ENCODE results near the gene FARSB.

FARSB gene

DNA sequence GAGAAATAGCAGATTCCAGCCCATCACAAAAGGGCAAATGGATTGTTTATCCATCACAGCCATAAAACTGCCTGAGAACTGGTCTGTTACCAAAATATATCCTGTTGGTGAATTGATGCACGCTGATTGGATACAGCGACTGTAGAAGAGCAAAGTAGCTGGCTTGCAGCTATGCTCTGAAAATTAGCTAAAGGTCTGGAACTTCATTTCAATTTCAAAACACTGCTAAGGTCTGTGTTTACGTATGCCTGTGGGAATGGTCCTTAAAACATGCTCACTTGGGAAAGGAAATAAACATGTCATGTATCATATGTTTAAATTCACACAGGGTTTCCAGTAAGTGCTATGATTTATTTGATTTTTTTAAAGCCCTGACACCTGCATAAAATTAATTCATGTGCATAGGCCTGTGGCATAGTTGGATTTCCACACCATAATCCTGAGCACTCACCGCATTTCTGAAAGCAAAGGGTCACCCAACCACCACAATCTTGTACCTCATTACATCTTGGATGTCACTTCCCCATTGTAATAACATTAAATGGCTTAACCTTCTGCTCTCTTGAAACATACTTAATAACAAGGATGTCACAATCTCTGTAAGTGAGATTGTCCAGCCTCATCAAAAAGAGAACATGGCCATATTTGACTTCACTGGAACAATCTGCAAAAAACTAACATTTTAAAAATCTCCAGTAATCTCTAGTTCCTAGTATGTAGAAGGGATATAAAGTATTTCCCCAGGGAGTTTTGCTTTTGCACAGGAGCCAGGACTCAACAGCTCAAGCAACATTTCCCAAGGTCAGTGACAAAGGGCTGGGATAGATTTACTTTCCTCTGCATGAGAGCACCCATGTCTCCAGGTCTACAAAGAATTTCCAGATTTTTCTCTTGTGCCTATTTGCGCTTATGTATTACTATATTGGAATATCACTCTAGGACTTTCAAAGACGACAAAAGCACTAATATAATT lies 109.8 kb downstream of the FARSB start:
- no peak for DNase-seq

- DNase-seq, result no peak
Measured at GRCh38 chr2:222544661-222545060, 111.2 kb downstream of the FARSB start.

DNA sequence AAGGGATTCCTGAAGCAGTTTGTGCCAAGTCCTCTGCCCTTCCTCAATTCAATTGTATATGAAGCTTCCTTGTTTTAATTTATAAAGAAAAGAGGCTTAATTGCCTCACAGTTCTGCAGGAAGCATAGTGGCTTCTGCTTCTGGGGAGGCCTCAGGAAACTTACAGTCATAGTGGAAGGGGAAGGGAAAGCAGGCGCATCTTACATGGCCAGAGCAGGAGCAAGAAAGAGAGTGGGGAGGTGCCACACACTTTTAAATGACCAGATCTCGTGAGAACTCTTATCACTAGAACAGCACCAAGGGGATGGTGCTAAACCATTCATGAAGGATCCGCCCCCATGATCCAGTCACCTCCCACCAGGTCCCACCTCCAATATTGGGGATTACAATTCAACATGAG lies 117.4 kb downstream of the FARSB start:
- DNase-seq, result no peak

DNA sequence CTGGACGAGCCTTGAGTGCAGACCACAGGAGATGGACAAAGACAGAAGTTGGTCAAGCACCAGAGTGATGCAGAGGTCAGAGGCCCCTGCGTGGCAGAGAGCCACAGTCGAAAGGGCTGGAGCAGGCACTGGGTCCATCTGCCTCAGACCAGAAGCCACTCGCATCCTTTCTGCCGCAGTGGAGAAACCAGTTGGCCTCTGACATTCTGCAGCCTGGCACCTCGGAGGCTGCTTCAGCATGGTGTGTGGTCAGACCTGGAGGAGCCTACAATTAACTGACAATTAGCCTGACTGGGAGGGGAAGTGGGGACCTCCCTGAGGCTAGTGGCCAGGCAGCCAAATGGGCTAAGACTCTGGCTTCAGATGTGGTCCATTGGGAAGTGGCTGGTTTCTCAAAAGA lies 120.4 kb downstream of the FARSB start:
- no peak for DNase-seq

DNA sequence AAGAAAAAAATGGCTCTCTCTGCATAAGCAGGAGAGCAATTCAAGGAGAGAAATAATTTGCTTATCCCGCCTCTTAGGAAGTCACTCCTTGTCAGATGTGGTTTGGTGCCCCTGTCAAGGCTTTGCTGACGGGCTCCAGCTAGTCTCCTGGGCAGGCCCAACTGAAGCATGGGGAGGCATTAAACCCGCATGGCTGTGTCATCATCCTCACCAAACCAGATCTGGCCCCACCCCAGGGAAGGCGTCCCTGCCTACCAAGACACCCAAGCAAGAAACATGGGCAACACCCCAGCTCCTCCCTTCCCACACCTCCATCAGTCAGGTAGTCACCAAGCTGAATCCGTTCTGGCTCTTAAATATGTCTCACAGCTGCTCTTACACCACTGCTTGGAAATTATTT lies 123.6 kb downstream of the FARSB start:
- DNase-seq, result no peak

- no peak for DNase-seq
Measured at GRCh38 chr2:222526480-222527277, 129.2 kb downstream of the FARSB start.

DNA sequence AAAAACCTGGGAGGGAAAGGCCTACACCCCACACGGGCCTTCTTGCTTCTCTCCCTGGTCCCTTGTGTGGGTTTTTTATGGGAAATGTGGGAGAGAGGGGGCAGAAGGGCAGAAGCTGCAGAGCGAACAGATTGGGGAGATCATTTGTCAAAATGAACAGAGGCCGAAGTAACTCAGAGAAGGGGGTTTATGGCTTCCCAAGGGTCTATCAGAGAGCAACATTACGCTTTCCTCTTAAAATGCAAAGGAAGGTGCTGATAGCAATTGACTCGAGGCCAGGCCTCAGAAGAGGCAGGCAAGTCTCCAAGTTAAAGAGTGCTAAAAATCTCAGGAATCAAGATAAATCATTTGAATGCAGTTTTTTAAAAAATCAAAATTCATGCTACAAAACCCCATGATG lies 130.1 kb downstream of the FARSB start:
- no peak for DNase-seq

DNA sequence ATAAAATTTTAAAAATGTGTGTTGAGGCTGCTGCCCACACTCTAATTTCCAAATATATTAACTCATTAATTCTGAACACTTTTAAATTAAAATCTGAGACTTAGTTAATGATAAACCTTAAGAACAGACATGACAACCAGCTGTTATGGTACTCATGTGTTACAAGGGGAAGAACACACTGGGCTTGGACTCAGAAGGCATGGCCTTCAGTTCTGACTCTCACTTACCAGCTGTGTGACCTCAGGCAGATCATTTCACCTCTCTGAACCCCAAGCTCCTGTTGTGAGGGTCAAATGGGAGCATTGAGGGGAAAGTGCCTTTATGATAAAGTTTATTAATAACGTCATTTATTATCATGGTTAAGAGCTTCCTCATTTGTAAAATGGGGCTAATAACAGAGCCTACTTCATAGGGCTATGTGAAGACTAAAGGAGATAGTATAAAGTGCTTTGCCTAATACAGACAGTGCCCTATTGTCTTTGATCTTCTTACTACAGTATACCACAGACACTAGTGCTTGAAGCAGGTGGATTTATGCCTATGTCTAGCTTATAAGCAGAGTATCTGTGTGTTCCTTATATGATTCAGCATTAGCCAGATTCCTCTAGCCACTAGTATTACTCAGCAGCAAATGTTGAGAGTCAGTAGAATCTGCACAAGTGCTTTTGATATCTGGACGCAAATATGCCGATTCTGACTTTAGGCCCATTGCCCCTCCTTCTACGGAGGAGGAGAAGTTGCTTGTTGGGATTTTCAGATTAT lies 131.9 kb downstream of the FARSB start:
- no peak for DNase-seq

GRCh38 chr2:222522082-222522481 lies 133.8 kb downstream of the FARSB start:
- DNase-seq, result no peak

- DNase-seq, result no peak
Measured at GRCh38 chr2:222521099-222521498, 134.8 kb downstream of the FARSB start.

Data from T1000 (cell line).